Heart left ventricle (tissue), 13 donors: ENCODE data around the gene TADA3.

ENCODE experiments used
- POLR2A ChIP-seq, 2 donors: fragments of 450-650 bp; IDR thresholded peaks; one replicate each; pipeline ENCODE4 v1.6.1; 2017; ENCODE audit warnings: antibody characterized with exemption in 2 of 2, mild to moderate bottlenecking in 2 of 2, moderate library complexity in 2 of 2
- TF ChIP-seq, protein P1 (sequence below), 12 donors: fragments of 200-600 bp; sonication (generic) in 4 of 12; IDR thresholded peaks; one replicate each; pipeline versions ENCODE4 v1.5.0 to v1.8.0; 2018 to 2022; ENCODE audit warnings: antibody characterized with exemption in 12 of 12, mild to moderate bottlenecking in 5 of 12
- donor health status: ischemic (EF 13 %, LVEDD 7.1; RV severe dilation, severe dysfunction).
- donor health status: DM: no; HTN: yes; CAD: no.
- donor health status: DM: no; HTN: no; CAD: no.
- donor health status: ischemic (EF 25% LVEDD 6.9; RV normal size, moderate dysfunction).
- donor health status: ischemic (EF 25% LVEDD 5.7; RV mildly dilated, moderate dysfunction).
- donor health status: ischemic (EF 35%, LVEDD 5.7; RV mildly dilated, moderate dysfunction).
- donor health status: nonischemic (EF 11% LVEDD 7.7; RV severe dilation, severe dysfunction).
- donor health status: DM: yes; HTN: yes; CAD: no.
- donor health status: PGD.
- donor health status: ischemic (EF 29% LVEDD 5.4; RV normal size, mild dysfunction).
- donor health status: nonischemic (EF 23%, LVEDD 6.1; RV moderate dilation, normal function).

DNA sequence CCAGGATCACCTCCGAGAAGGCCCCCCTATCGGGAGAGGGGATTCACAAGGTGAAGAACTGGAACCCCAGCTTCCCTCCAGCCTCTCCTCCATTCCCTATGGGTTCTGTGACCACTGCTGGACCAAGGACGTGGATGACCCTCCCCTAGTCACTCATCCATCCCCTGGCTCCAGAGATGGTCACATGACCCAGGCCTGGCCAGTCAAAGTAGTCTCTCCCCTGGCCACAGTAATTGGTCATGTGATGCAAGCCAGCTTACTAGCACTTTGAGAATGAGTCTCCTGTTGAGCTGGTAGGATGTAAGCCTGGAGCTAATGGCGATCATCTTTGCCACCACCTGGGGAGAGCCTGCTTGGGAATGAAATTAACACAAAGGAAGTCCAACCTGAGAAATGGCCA, 26.4 kb downstream of the TADA3 start:
- TF ChIP-seq POLR2A (IDR thresholded peaks at IDR 0.05) = no peak
- TF ChIP-seq, protein P1, sequence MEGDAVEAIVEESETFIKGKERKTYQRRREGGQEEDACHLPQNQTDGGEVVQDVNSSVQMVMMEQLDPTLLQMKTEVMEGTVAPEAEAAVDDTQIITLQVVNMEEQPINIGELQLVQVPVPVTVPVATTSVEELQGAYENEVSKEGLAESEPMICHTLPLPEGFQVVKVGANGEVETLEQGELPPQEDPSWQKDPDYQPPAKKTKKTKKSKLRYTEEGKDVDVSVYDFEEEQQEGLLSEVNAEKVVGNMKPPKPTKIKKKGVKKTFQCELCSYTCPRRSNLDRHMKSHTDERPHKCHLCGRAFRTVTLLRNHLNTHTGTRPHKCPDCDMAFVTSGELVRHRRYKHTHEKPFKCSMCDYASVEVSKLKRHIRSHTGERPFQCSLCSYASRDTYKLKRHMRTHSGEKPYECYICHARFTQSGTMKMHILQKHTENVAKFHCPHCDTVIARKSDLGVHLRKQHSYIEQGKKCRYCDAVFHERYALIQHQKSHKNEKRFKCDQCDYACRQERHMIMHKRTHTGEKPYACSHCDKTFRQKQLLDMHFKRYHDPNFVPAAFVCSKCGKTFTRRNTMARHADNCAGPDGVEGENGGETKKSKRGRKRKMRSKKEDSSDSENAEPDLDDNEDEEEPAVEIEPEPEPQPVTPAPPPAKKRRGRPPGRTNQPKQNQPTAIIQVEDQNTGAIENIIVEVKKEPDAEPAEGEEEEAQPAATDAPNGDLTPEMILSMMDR (IDR thresholded peaks at IDR 0.05) = no peak
